Retinal pigment epithelial cell (primary cell): ENCODE measurements around the gene TBC1D32.
"Not testable (repeated sequence)": the region's sequence is repeated elsewhere in the genome, so short reads cannot be mapped to it uniquely, and the experiment has no call there.

Experiments used
- DNase-seq: peaks from one replicate; pipeline ENCODE4 v3.0.0-alpha.2; 2010; ENCODE audit warnings: low read depth
- H3K4me3 ChIP-seq: 2 replicates; pipeline ENCODE4 v1.5.1; 2011; ENCODE audit warnings: mild to moderate bottlenecking, low read length, control low read depth, moderate library complexity
- CTCF ChIP-seq: conservative IDR thresholded peaks from 2 replicates; pipeline ENCODE4 v1.5.1; 2011; ENCODE audit warnings: low read depth, low read length, control low read depth, inconsistent platforms

Gene TBC1D32

GRCh38 chr6:121338956-121339355, 4.7 kb upstream of the TBC1D32 start:
- no peak for TF ChIP-seq CTCF
- H3K4me3 ChIP-seq: no peak overlapping the region
- DNase-seq: no peak

DNA sequence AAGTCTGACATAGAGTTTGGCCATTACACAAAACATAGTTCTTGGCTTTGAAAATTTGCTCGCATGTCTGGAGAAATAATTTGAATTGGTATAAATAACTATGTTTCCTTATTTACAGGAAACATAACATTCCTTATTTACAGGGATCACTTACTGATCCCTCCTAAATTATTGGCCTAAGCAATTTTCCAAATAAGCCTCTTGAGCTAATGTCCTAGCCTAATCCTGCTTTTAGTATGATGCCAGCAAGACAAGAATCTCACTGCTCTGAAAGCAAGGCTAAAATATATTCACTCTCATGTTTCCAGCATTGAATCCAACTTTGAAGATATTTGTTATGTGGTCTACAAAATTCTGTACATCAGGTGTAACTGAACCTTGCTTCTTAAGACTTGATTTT, 4.1 kb upstream of the TBC1D32 start:
- no peak overlapping the region for H3K4me3 ChIP-seq
- DNase-seq: no peak
- no peak for TF ChIP-seq CTCF

GRCh38 chr6:121335087-121336008, 1.1 kb upstream of the TBC1D32 start:
- DNase-seq: no peak
- H3K4me3 ChIP-seq: peak overlapping the region; percentile 73
- TF ChIP-seq CTCF: no peak

- H3K4me3 ChIP-seq: peak overlapping the region; percentile 73
- not testable (repeated sequence) for DNase-seq
Measured at GRCh38 chr6:121333694-121334093, 586 bp downstream of the TBC1D32 start.

- no peak for DNase-seq
- TF ChIP-seq CTCF: no peak
Measured at GRCh38 chr6:121333196-121333595, 1.1 kb downstream of the TBC1D32 start.

GRCh38 chr6:121330516-121330915, 3.8 kb downstream of the TBC1D32 start:
- DNase-seq: no peak
- H3K4me3 ChIP-seq: no peak overlapping the region
- no peak for TF ChIP-seq CTCF

More at GRCh38 chr6:121333196-121333595, 1.1 kb downstream of the TBC1D32 start:
- H3K4me3 ChIP-seq: no peak overlapping the region

- TF ChIP-seq CTCF: no peak
- DNase-seq: no peak
- no peak overlapping the region for H3K4me3 ChIP-seq
Measured at GRCh38 chr6:121321282-121321681, 13.0 kb downstream of the TBC1D32 start.
